Stimulated activated CD8-positive, alpha-beta memory T cell treated with anti-CD3 and anti-CD28 coated beads, Interleukin-7, amount 100 ng/mL, for 4 hours (primary cell): ENCODE results near the gene PRKACB.
"Not testable (repeated sequence)": the region's sequence is repeated elsewhere in the genome, so short reads cannot be mapped to it uniquely, and the experiment has no call there.

ENCODE experiments used
- DNase-seq, 2 donors: peaks; one replicate each; pipeline ENCODE4 v3.0.0-alpha.2; 2020; ENCODE audit warnings: low read depth in 2 of 2

The PRKACB gene

DNA sequence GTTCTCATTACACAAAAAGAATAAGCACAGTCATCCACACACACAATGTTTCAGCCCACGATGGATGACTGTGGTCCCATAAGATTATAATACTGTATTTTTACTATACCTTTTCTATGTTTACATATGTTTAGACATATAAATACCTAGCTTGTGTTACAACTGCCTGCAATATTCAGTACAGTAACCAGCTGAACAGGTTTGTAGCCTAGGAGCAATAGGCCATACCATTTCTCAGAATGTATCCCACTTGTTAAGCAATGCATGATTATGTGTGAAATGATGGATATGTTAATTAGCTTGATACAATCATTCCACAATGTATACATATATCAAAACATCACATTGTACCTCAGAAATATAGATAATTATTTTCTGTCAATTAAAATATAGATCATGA lies 124.3 kb downstream of the PRKACB start:
- no peak for DNase-seq

GRCh38 chr1:84269306-84269705 lies 125.2 kb downstream of the PRKACB start:
- no peak for DNase-seq

- no peak for DNase-seq
Observed at GRCh38 chr1:84271441-84272151, 127.5 kb downstream of the PRKACB start.

DNA sequence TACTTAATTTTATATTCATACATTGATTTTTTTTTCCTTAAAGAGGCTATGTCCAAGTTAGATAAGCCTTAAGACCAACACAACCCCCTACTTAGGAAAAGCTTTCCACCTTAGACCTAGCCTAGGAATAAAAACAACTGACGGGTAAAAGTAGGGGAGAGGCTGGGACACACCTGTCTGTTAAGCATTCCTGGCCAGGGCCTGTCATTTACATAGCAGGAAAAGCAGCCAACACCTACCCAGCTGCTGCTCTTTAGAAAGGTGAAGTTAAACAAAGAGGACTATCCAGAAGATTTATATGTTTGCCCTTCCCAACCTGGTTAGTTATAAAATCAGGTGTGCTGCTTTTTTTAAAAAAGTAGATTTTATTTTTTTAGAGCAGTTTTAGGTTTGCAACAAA lies 128.3 kb downstream of the PRKACB start:
- no peak for DNase-seq

GRCh38 chr1:84277343-84278059 lies 133.4 kb downstream of the PRKACB start:
- no peak for DNase-seq

GRCh38 chr1:84278905-84279304 lies 134.8 kb downstream of the PRKACB start:
- DNase-seq, result no peak

DNA sequence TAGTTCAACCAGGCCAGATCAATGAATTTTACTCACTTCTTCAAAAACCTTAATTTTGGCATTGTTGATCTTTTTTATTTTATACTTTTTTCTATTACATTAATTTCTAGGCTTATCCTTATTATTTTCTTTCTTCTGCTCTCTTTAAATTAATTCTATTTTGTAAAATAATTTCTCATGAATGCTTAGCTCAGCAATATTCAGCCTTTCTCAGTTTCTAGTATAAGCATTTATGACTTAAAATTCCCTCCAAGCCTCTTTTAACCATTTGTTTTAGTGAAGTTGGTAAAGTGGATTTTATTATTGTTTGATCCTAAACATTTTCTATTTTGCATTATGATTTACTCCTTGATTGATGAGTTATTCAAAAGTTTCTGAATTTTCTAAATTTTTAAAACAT lies 136.8 kb downstream of the PRKACB start:
- DNase-seq, result no peak

DNA sequence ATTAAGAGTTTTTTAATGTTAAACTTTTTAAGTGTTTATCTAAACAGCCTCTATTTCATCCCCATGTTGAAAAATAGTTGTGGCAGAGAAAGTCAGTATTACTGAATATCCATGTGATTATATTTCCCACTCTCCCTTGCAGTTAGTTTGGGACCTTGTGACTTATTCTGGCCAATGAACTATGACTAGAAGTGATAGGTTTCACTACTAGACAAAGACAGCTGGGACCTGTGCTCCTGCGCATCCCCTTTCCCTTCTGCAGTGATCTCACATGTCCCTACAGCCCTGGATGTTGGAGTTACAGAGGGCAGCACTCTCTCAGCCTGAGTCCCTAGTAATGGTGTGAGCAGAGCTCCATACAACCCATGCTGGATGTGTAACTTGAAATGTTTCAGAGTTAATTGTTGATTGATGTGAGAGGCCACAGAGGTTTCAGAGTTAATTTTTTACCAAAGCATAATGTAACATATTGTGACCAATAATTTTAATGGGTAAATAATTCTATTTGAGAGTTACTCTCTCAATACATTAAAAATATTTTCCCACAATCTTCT lies 138.8 kb downstream of the PRKACB start:
- DNase-seq, result no peak

DNA sequence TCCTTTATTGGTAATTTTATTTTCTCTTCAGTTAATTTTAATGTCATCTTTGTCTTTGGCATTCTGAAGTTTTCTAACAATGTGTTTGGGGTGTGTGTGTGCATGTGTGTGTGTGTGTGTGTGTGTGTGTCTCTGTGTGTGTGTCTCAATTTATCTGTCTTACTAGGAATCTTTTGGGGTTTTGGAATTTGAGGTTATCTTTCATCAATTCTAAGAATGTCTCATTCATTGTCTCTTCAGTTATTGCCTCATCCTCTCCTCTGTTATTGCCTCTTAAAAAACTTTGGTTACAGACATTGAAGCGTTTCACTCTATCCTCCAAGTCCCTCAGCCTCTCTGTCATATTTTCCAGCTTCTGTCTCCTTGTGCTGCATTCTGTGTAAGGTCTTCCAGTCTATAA lies 139.3 kb downstream of the PRKACB start:
- DNase-seq, result no peak

DNA sequence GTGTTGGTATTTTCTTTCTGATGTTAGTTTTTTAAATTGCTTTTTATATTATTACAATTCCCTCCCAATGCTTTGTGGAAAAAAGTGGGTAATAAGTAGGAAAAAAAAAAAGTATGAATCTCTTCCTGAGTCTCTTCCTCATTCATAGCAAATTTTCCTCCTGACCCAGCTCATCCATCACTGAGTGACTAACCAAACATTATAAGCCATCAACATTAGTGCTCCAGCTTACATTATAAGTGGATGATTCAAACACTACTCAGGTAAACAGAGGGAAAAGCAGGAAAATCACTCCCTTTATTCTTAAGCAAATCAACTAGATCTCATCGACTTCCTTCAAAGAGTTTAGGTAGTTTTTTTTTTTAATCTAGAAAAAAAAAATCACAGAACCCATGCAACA lies 142.0 kb downstream of the PRKACB start:
- DNase-seq, result no peak

DNA sequence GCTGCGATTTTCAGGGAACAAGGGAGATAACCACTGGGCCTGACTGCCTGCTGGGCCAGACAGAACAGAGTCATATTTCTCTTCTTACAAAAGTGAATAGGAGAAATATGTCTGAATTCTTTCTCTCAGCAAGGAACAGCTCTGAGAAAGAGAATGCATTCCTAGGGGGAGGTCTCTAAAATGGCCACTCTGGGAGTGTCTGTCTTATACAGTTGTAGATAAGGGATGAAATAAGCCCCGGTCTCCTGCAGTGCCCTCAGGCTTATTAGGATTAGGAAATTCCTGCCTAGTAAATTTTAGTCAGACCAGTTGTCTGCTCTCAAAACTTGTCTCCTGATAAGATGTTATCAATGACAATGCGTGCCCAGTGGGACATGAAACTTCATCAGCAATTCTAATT lies 143.3 kb downstream of the PRKACB start:
- not testable (repeated sequence) for DNase-seq
